ENCODE results near the gene INS.

The INS gene

GRCh38 chr11:2160736-2161259, at the start of gene INS:
Gene INS (minus strand): TSS chr11:2161209. CDS start chr11:2160971, 238 bp downstream.
- DNase-seq (ENCODE audit: low spot score) = no peak

- DNase-seq (ENCODE audit: low spot score) = no peak
Measured at GRCh38 chr11:2210366-2211112, 49.5 kb upstream of the INS start.

- DNase-seq (ENCODE audit: low spot score) = peak; percentile 45
Measured at GRCh38 chr11:2209900-2210321, 48.9 kb upstream of the INS start.

GRCh38 chr11:2209370-2209801, 48.4 kb upstream of the INS start:
- no peak for DNase-seq (ENCODE audit: low spot score)

- DNase-seq (ENCODE audit: low spot score) = peak; percentile 70
Measured at GRCh38 chr11:2208691-2209369, 47.8 kb upstream of the INS start.

GRCh38 chr11:2207773-2208621, 47.0 kb upstream of the INS start:
- DNase-seq (ENCODE audit: low spot score) = no peak

GRCh38 chr11:2207212-2207611, 46.2 kb upstream of the INS start:
- no peak for DNase-seq (ENCODE audit: low spot score)

GRCh38 chr11:2205981-2206690, 45.1 kb upstream of the INS start:
- DNase-seq (ENCODE audit: low spot score) = no peak

- no peak for DNase-seq (ENCODE audit: low spot score)
Measured at GRCh38 chr11:2205214-2205720, 44.3 kb upstream of the INS start.

- peak; percentile 88 for DNase-seq (ENCODE audit: low spot score)
Measured at GRCh38 chr11:2204361-2205213, 43.6 kb upstream of the INS start.

- peak; percentile 95 for DNase-seq (ENCODE audit: low spot score)
Measured at GRCh38 chr11:2203440-2204259, 42.6 kb upstream of the INS start.

GRCh38 chr11:2202900-2203439, 42.0 kb upstream of the INS start:
- peak; percentile 87 for DNase-seq (ENCODE audit: low spot score)

GRCh38 chr11:2202071-2202899, 41.3 kb upstream of the INS start:
- peak; percentile 96 for DNase-seq (ENCODE audit: low spot score)

GRCh38 chr11:2201542-2201941, 40.5 kb upstream of the INS start:
- no peak for DNase-seq (ENCODE audit: low spot score)

GRCh38 chr11:2200957-2201519, 40.0 kb upstream of the INS start:
- no peak for DNase-seq (ENCODE audit: low spot score)

- DNase-seq (ENCODE audit: low spot score) = no peak
Measured at GRCh38 chr11:2200536-2200935, 39.5 kb upstream of the INS start.

- no peak for DNase-seq (ENCODE audit: low spot score)
Measured at GRCh38 chr11:2199466-2200341, 38.7 kb upstream of the INS start.
